GM23338 (cell line): ENCODE results near the gene PPP1R12A. TPM values are rescaled to one million over a fixed set of nuclear protein-coding genes. Genes with fewer than 3 reads are reported as not detected.

Experiments used
- ATAC-seq: fragments of 200-7000 bp; cut with Tn5 transposase; 3 replicates; pipeline ENCODE4 v1.9.1; 2020
- DNase-seq: peaks from one replicate; pipeline ENCODE4 v3.0.0-alpha.2; 2015; ENCODE audit warnings: low spot score
- H2AFZ ChIP-seq: fragments of 200-600 bp; sonication (generic); 2 replicates; pipeline ENCODE4 v1.8.0; 2016; ENCODE audit warnings: antibody characterized with exemption, mild to moderate bottlenecking, moderate library complexity
- H3F3A ChIP-seq: fragments of 200-600 bp; sonication (generic); replicated peaks from 2 replicates; pipeline ENCODE4 v1.8.0; 2017; ENCODE audit warnings: antibody characterized with exemption, mixed run types, low read depth
- H3K27ac ChIP-seq: fragments of 200-600 bp; sonication (generic); 2 replicates; pipeline ENCODE4 v1.6.1; 2016; ENCODE audit warnings: low read depth
- H3K27me3 ChIP-seq: fragments of 200-600 bp; sonication (generic); 2 replicates; pipeline ENCODE4 v1.8.0; 2016; ENCODE audit warnings: mild to moderate bottlenecking, mixed run types, moderate library complexity; ENCODE audit not compliant: insufficient read depth
- H3K36me3 ChIP-seq: fragments of 200-600 bp; sonication (generic); 2 replicates; pipeline ENCODE4 v1.8.0; 2016; ENCODE audit warnings: mild to moderate bottlenecking; ENCODE audit not compliant: insufficient read depth
- H3K4me1 ChIP-seq: fragments of 200-600 bp; sonication (generic); 2 replicates; pipeline ENCODE4 v1.8.0; 2016; ENCODE audit warnings: mild to moderate bottlenecking, moderate library complexity; ENCODE audit not compliant: insufficient read depth
- H3K4me2 ChIP-seq: fragments of 200-600 bp; sonication (generic); 2 replicates; pipeline ENCODE4 v1.7.1; 2017; ENCODE audit warnings: mixed run types
- H3K4me3 ChIP-seq: fragments of 200-600 bp; sonication (generic); 2 replicates; pipeline ENCODE4 v1.6.1; 2016; ENCODE audit warnings: mixed run types
- H3K79me2 ChIP-seq: fragments of 200-600 bp; sonication (generic); replicated peaks from 2 replicates; pipeline ENCODE4 v1.8.0; 2017; ENCODE audit warnings: mild to moderate bottlenecking; ENCODE audit not compliant: insufficient read depth
- H3K9me2 ChIP-seq: fragments of 200-600 bp; sonication (generic); 2 replicates; pipeline ENCODE4 v1.8.0; 2017; ENCODE audit not compliant: insufficient read depth
- H4K20me1 ChIP-seq: fragments of 200-600 bp; sonication (generic); replicated peaks from 2 replicates; pipeline ENCODE4 v1.8.0; 2017; ENCODE audit warnings: mild to moderate bottlenecking; ENCODE audit not compliant: insufficient read depth
- H3K27ac Mint-ChIP-seq: 2 replicates; pipeline ENCODE4 v1.8.0; 2020; ENCODE audit warnings: inconsistent platforms, mild to moderate bottlenecking, moderate library complexity, mixed read lengths
- H3K27me3 Mint-ChIP-seq: 3 replicates; pipeline ENCODE4 v1.8.0; 2022; ENCODE audit warnings: low read depth, mild to moderate bottlenecking, moderate library complexity, mixed read lengths, inconsistent platforms; ENCODE audit not compliant: insufficient read depth, poor library complexity
- H3K36me3 Mint-ChIP-seq: 3 replicates; pipeline ENCODE4 v1.8.0; 2021; ENCODE audit warnings: low read depth, mild to moderate bottlenecking, inconsistent platforms, moderate library complexity, mixed read lengths
- H3K4me1 Mint-ChIP-seq: 3 replicates; pipeline ENCODE4 v1.8.0; 2020; ENCODE audit warnings: mild to moderate bottlenecking, inconsistent platforms, mixed read lengths
- H3K4me3 Mint-ChIP-seq: 3 replicates; pipeline ENCODE4 v1.8.0; 2021; ENCODE audit warnings: moderate library complexity, mild to moderate bottlenecking, inconsistent platforms, mixed read lengths
- H3K9me3 Mint-ChIP-seq: 3 replicates; pipeline ENCODE4 v1.8.0; 2020; ENCODE audit warnings: moderate library complexity, mild to moderate bottlenecking, inconsistent platforms, mixed read lengths
- CREB1 ChIP-seq: fragments of 250-450 bp; sonication (Bioruptor Pico); IDR thresholded peaks from 2 replicates; pipeline ENCODE4 v1.5.0; 2020; ENCODE audit warnings: low read depth, mild to moderate bottlenecking, moderate library complexity
- EZH2 ChIP-seq: fragments of 200-600 bp; sonication (generic); IDR thresholded peaks from one replicate; pipeline ENCODE4 v1.8.0; 2017; ENCODE audit warnings: antibody characterized with exemption, mild to moderate bottlenecking, low read depth; ENCODE audit not compliant: unreplicated experiment
- JUNB ChIP-seq: IDR thresholded peaks from one replicate; pipeline ENCODE4 v1.6.1; 2016; ENCODE audit warnings: antibody characterized with exemption; ENCODE audit not compliant: unreplicated experiment
- NANOG ChIP-seq: IDR thresholded peaks from 2 replicates; pipeline ENCODE4 v1.6.1; 2016; ENCODE audit warnings: antibody characterized with exemption, borderline replicate concordance
- POLR2AphosphoS5 ChIP-seq: IDR thresholded peaks from 2 replicates; pipeline ENCODE4 v1.6.1; 2016; ENCODE audit warnings: antibody characterized with exemption, low read depth
- STAT1 ChIP-seq: IDR thresholded peaks from one replicate; pipeline ENCODE4 v1.6.1; 2016; ENCODE audit warnings: antibody characterized with exemption; ENCODE audit not compliant: unreplicated experiment
- ZNF114 ChIP-seq: fragments of 250-450 bp; sonication (Bioruptor Pico); IDR thresholded peaks from 2 replicates; pipeline ENCODE4 v1.5.0; 2020; ENCODE audit warnings: mild to moderate bottlenecking, moderate library complexity
- ZNF331 ChIP-seq: fragments of 250-450 bp; sonication (Bioruptor Pico); IDR thresholded peaks from 2 replicates; pipeline ENCODE4 v1.5.0; 2020; ENCODE audit warnings: low read depth, mild to moderate bottlenecking, moderate library complexity
- polyA plus RNA-seq: library from polyadenylated mRNA; unstranded; fragments of >200 nt; fragmentation: Nextera tagmentation; extraction: Ambion mirVana; gene quantifications from 2 replicates; pipeline ENCODE4 v1.2.1, GENCODE V29; 2016
- total RNA-seq: library from RNA; depleted of rRNA; stranded (reverse); fragments of >200 nt; shearing (Covaris generic); gene quantifications from 2 replicates; pipeline ENCODE4 v1.2.3, GENCODE V29; 2014
- TF ChIP-seq, protein P1 (sequence below): fragments of 250-450 bp; sonication (Bioruptor Pico); IDR thresholded peaks from 2 replicates; pipeline ENCODE4 v1.5.0; 2020; ENCODE audit warnings: mild to moderate bottlenecking, moderate library complexity
- TF ChIP-seq, protein P2 (sequence below): IDR thresholded peaks from one replicate; pipeline ENCODE4 v1.6.1; 2018; ENCODE audit warnings: antibody characterized with exemption; ENCODE audit not compliant: unreplicated experiment
- TF ChIP-seq, protein P3 (sequence below): IDR thresholded peaks from 2 replicates; pipeline ENCODE4 v1.6.1; 2016; ENCODE audit warnings: antibody characterized with exemption
- TF ChIP-seq, protein P4 (sequence below), 2 experiments: fragments of 200-600 bp in 1 of 2; sonication (generic) in 1 of 2; conservative IDR thresholded peaks; 2 replicates each; pipeline versions ENCODE4 v1.5.1 to v1.6.1; 2016 to 2017; ENCODE audit warnings: antibody characterized with exemption in 2 of 2, low read depth in 2 of 2, mild to moderate bottlenecking in 2 of 2, moderate library complexity in 1 of 2

Gene PPP1R12A
- total and polyA plus RNA-seq, 2 experiments from 2014 or later: 91.6 to 146 TPM

DNA sequence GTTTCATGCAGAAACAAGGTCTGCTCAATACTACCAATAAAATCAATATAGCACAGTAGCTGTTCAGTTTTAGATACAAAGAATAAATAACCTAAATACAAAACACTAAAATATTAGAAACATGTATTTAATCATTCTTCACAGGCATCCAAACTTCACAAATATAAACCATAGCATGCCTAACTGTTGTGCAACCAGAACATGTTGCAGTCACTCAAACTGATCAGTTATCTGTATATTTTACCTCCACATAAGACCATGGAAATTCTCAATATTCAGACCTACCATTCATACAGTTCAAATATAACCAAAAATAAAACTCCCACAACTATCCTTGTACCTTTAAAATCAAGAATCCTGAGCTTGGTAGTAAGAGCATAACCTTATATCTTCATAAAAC is 161.0 kb downstream of the PPP1R12A start:
- H3F3A ChIP-seq: no peaks in the 10 kb centered on the region
- DNase-seq (no peak), ATAC-seq (no peak)
- Mint-ChIP-seq H3K36me3 (peaks cover 12% of the 10 kb centered on the region; the same call in 2 of the 3 replicates), H3K9me3 (no peaks in the 10 kb centered on the region), H3K27ac (no peak overlapping the region), H3K4me1 (peaks cover 5% of the 10 kb centered on the region; the same call in 2 of the 3 replicates), H3K27me3 (peaks cover 2% of the 10 kb centered on the region), H3K4me3 (no peak overlapping the region)
- no peak overlapping the region for H3K4me2 ChIP-seq
- no peak overlapping the region for H3K4me3 ChIP-seq
- no peaks in the 10 kb centered on the region for H3K79me2 ChIP-seq
- no peak overlapping the region for H3K27ac ChIP-seq
- H3K27me3 ChIP-seq: no peaks in the 10 kb centered on the region
- H3K4me1 ChIP-seq: no peaks in the 10 kb centered on the region
- H4K20me1 ChIP-seq: no peaks in the 10 kb centered on the region
- no peaks in the 10 kb centered on the region for H3K36me3 ChIP-seq
- TF ChIP-seq, protein P1, sequence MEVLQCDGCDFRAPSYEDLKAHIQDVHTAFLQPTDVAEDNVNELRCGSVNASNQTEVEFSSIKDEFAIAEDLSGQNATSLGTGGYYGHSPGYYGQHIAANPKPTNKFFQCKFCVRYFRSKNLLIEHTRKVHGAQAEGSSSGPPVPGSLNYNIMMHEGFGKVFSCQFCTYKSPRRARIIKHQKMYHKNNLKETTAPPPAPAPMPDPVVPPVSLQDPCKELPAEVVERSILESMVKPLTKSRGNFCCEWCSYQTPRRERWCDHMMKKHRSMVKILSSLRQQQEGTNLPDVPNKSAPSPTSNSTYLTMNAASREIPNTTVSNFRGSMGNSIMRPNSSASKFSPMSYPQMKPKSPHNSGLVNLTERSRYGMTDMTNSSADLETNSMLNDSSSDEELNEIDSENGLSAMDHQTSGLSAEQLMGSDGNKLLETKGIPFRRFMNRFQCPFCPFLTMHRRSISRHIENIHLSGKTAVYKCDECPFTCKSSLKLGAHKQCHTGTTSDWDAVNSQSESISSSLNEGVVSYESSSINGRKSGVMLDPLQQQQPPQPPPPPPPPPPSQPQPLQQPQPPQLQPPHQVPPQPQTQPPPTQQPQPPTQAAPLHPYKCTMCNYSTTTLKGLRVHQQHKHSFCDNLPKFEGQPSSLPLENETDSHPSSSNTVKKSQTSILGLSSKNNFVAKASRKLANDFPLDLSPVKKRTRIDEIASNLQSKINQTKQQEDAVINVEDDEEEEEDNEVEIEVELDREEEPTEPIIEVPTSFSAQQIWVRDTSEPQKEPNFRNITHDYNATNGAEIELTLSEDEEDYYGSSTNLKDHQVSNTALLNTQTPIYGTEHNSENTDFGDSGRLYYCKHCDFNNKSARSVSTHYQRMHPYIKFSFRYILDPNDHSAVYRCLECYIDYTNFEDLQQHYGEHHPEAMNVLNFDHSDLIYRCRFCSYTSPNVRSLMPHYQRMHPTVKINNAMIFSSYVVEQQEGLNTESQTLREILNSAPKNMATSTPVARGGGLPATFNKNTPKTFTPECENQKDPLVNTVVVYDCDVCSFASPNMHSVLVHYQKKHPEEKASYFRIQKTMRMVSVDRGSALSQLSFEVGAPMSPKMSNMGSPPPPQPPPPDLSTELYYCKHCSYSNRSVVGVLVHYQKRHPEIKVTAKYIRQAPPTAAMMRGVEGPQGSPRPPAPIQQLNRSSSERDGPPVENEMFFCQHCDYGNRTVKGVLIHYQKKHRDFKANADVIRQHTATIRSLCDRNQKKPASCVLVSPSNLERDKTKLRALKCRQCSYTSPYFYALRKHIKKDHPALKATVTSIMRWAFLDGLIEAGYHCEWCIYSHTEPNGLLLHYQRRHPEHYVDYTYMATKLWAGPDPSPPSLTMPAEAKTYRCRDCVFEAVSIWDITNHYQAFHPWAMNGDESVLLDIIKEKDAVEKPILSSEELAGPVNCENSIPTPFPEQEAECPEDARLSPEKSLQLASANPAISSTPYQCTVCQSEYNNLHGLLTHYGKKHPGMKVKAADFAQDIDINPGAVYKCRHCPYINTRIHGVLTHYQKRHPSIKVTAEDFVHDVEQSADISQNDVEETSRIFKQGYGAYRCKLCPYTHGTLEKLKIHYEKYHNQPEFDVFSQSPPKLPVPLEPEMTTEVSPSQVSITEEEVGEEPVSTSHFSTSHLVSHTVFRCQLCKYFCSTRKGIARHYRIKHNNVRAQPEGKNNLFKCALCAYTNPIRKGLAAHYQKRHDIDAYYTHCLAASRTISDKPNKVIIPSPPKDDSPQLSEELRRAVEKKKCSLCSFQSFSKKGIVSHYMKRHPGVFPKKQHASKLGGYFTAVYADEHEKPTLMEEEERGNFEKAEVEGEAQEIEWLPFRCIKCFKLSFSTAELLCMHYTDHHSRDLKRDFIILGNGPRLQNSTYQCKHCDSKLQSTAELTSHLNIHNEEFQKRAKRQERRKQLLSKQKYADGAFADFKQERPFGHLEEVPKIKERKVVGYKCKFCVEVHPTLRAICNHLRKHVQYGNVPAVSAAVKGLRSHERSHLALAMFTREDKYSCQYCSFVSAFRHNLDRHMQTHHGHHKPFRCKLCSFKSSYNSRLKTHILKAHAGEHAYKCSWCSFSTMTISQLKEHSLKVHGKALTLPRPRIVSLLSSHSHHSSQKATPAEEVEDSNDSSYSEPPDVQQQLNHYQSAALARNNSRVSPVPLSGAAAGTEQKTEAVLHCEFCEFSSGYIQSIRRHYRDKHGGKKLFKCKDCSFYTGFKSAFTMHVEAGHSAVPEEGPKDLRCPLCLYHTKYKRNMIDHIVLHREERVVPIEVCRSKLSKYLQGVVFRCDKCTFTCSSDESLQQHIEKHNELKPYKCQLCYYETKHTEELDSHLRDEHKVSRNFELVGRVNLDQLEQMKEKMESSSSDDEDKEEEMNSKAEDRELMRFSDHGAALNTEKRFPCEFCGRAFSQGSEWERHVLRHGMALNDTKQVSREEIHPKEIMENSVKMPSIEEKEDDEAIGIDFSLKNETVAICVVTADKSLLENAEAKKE (CRISPR knock-in tag): no peak
- TF ChIP-seq, protein P2, sequence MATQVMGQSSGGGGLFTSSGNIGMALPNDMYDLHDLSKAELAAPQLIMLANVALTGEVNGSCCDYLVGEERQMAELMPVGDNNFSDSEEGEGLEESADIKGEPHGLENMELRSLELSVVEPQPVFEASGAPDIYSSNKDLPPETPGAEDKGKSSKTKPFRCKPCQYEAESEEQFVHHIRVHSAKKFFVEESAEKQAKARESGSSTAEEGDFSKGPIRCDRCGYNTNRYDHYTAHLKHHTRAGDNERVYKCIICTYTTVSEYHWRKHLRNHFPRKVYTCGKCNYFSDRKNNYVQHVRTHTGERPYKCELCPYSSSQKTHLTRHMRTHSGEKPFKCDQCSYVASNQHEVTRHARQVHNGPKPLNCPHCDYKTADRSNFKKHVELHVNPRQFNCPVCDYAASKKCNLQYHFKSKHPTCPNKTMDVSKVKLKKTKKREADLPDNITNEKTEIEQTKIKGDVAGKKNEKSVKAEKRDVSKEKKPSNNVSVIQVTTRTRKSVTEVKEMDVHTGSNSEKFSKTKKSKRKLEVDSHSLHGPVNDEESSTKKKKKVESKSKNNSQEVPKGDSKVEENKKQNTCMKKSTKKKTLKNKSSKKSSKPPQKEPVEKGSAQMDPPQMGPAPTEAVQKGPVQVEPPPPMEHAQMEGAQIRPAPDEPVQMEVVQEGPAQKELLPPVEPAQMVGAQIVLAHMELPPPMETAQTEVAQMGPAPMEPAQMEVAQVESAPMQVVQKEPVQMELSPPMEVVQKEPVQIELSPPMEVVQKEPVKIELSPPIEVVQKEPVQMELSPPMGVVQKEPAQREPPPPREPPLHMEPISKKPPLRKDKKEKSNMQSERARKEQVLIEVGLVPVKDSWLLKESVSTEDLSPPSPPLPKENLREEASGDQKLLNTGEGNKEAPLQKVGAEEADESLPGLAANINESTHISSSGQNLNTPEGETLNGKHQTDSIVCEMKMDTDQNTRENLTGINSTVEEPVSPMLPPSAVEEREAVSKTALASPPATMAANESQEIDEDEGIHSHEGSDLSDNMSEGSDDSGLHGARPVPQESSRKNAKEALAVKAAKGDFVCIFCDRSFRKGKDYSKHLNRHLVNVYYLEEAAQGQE: no peak
- TF ChIP-seq EZH2 (no peak), JUNB (no peak), NANOG (no peak), CREB1 (CRISPR knock-in tag) (no peak), ZNF331 (CRISPR knock-in tag) (no peak), POLR2AphosphoS5 (no peak), ZNF114 (CRISPR knock-in tag) (no peak), STAT1 (no peak)
- TF ChIP-seq, protein P3, sequence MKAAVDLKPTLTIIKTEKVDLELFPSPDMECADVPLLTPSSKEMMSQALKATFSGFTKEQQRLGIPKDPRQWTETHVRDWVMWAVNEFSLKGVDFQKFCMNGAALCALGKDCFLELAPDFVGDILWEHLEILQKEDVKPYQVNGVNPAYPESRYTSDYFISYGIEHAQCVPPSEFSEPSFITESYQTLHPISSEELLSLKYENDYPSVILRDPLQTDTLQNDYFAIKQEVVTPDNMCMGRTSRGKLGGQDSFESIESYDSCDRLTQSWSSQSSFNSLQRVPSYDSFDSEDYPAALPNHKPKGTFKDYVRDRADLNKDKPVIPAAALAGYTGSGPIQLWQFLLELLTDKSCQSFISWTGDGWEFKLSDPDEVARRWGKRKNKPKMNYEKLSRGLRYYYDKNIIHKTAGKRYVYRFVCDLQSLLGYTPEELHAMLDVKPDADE: no peak
- TF ChIP-seq, protein P4, sequence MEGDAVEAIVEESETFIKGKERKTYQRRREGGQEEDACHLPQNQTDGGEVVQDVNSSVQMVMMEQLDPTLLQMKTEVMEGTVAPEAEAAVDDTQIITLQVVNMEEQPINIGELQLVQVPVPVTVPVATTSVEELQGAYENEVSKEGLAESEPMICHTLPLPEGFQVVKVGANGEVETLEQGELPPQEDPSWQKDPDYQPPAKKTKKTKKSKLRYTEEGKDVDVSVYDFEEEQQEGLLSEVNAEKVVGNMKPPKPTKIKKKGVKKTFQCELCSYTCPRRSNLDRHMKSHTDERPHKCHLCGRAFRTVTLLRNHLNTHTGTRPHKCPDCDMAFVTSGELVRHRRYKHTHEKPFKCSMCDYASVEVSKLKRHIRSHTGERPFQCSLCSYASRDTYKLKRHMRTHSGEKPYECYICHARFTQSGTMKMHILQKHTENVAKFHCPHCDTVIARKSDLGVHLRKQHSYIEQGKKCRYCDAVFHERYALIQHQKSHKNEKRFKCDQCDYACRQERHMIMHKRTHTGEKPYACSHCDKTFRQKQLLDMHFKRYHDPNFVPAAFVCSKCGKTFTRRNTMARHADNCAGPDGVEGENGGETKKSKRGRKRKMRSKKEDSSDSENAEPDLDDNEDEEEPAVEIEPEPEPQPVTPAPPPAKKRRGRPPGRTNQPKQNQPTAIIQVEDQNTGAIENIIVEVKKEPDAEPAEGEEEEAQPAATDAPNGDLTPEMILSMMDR (conservative IDR thresholded peaks at IDR 0.05; ENCODE audit: low read depth in 2 of 2): no peak
- H3K9me2 ChIP-seq: no peaks in the 10 kb centered on the region
- no peak overlapping the region for H2AFZ ChIP-seq
